ENCODE results near the gene SERPINE1.
A peak's percentile ranks its signal among the peaks of the same experiment; 100 is the strongest.

The SERPINE1 gene

DNA sequence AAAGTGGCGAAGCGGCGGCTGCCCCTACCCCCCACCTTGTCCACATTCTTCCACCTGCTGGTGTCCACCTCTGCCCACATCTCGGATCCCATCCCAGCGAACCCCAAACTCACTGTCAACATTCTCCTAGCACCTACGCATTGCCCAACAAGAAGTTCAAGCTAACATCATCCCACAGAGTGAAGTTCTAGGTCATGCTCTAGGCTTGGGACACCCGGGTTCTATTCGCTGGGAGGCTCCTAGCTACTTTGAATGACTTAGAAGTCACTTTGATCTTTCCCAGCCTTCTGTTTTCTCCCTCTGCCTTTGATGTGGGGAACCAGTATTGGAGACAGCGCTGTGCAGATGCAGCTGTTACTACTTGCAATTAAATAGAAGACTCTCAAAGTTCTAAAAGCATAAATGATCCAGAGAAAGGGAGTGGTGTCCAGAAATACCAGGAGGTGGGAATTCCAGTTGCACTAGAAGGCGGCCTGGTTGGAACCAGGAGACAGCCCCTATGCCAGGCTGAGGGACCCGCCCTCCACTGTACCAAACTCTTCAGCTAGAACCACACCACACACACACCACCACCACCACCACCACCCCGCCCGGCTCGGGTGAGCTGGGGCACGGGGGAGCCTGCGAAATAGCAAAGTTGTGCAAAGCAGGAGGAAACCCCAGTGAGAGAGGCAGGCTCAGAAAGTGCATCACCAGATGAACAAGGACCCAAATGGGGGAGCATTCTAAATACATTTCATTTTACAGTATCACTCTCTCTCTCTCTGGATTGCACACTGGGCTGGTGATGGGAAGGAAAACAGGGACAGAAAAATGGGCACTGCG lies 43.9 kb downstream of the SERPINE1 start:
- DNase-seq = no peak

GRCh38 chr7:101171442-101171837 lies 44.5 kb downstream of the SERPINE1 start:
- no peak for DNase-seq

- no peak for DNase-seq
Measured at GRCh38 chr7:101172005-101172853, 45.3 kb downstream of the SERPINE1 start.

GRCh38 chr7:101172854-101173751 lies 46.2 kb downstream of the SERPINE1 start:
- peak; percentile 73 for DNase-seq

DNA sequence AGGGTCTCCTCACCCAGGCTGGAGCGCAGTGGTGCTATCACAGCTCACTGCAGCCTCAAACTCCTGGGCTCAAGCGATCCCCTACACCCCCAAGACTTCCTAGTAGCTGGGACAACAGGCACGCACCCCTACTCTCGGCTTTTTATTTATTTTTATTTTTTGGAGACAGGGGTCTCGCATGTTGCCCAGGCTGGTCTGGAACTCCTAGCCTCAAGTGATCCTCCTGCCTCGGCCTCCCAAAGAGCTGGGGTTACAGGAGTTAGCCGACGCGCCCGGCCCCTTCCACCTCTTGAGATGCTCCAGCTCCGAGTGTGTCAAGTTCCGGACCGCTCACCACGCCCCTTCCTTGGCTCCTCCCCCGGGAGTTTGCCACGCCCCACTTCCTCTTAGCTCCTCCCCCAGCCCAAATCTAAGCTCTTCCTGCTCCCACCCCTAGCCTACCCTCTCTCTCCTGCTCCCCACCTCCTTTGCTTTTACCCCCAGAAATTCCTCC lies 46.9 kb downstream of the SERPINE1 start:
- DNase-seq = peak; percentile 90

DNA sequence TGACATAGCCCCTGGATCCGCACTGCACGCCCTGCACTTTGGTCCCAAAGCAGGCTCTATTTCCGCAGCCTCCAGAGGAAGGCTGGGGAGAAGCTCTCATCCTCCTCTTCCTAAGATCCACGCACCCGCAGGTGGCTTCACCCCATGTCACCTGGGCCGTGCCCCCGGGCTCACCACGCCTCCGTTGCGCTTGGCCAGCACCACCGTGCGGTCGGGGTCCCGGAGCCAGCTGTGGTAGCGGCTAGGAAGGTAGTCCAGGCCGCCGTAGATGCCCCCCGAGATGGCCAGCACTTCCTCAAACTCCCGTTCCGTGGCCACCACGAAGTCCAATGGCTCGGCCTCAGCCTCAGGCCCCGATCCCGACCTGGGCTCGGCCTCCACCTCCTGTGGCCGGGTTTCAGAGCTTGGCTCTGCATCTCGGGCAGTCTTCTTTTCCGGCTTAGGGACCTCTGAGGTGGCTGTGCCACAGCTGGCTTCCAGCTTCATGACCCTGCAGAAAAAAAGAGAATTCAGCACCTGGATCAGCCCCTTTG lies 47.5 kb downstream of the SERPINE1 start:
- no peak for DNase-seq

DNA sequence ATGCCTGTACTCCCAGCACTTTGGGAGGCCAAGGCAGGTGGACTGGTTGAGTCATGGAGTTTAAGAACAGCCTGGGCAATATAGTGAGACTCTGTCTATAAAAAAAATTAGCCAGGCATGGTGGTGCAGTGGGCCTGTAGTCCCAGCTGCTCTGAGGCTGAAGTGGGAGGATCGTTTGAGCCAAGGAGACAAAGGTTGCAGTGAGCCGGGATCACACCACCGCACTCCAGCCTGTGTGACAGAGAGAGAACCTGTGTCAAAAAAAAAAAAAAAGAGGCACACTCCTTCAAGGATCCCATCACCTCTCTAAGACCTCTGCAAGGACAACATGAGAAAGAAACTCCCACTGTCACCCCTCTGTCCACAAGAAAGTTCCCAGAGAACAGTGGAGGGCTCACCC lies 48.8 kb downstream of the SERPINE1 start:
- no peak for DNase-seq

GRCh38 chr7:101177644-101178043 lies 50.7 kb downstream of the SERPINE1 start:
- DNase-seq = no peak

- no peak for DNase-seq
Measured at GRCh38 chr7:101179117-101179516, 52.2 kb downstream of the SERPINE1 start.

GRCh38 chr7:101179713-101180112 lies 52.8 kb downstream of the SERPINE1 start:
- no peak for DNase-seq

DNA sequence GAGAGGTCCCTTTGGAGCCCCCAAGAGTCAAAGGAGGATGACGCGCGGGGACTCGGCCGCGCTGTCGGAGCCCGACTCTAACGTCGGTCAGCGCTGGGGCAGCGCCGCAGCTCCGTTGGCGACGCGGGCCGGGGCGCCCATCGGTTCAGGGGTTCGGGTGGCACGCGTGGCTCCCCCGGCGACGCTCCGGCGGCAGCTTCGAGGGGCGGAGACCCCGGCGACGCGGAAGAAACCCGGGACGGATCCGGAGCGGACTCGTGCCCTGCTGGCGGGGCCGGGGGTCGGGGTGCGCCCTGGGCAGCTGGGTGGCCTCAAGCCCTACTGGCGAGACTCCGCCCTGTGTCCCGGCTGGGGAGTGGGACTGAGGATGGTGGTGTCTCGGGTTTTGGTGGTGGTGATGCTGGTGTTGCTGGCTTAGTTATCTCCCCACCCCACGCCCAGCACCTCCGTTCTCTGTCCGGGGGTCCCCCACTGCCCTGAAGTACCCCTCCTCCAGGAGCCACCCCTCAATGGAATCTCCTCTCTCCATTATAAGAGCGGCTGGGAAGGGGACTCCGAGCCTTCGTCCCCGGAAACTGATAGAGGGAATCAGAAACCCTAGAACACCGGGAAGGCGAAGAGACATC lies 53.3 kb downstream of the SERPINE1 start, which contains the start of gene NAT16:
NAT16 (minus strand) TSS at position 164 of the 626 bp plus-strand sequence. CDS start 5,486 bp downstream, outside the sequence.
- no peak for DNase-seq

- no peak for DNase-seq
Measured at GRCh38 chr7:101185258-101185839, 58.4 kb downstream of the SERPINE1 start.

DNA sequence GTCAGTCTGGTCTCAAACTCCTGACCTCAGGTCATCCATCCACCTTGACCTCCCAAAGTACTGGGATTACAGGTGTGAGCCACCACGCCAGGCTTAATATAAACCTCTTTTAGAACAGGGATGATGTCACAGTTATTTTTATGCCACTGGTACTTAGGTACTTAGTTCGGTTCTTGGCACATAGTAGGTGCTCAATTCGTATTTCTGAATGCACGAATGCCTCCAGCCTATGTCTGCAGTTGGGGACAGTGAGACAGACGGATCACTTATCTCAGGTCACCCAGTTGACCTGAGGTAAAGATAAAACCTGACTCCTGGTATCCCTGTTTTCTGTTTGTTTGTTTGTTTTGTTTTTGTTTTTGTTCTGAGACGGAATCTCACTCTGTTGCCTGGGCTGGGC lies 59.3 kb downstream of the SERPINE1 start:
- no peak for DNase-seq

DNA sequence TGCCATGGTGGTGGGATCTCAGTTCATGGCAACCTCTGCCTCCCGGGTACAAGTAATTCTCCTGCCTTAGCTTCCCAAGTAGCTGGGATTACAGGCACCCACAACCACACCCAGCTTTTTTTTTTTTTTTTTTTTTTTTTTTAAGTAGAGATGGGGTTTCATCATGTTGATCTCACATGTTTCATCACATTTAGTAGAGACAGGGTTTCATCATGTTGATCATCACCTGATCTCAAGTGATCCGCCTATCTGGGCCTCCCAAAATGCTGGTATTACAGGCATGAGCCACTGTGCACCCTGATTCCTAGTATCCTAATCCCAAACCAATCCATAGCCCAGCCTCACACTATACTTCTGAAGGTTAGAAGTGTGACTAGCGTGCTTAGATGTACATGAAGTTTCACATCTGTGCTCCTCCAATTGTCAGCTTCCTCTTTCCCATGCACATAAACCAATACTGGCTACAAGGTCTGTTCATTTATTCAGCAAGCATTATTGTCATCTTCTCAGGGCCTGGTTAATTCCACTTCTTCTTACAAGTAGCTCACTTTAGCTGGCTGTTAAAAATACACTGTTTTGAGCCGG lies 60.0 kb downstream of the SERPINE1 start:
- DNase-seq = no peak
